HCT116 (cell line): ENCODE measurements around the gene LSS. TPM values are rescaled to one million over a fixed set of nuclear protein-coding genes. Genes with fewer than 3 reads are reported as not detected.

Experiments used
- ATAC-seq: fragments of 200-7000 bp; cut with Tn5 transposase; 2 replicates; pipeline ENCODE4 v1.9.1; 2020; ENCODE audit warnings: mild to moderate bottlenecking, moderate library complexity
- BruUV-seq: library from RNA; stranded (reverse); fragments of 400-500 nt; replicated peaks from 2 replicates; lab custom pipeline; 2021; lab: Mats Ljungman, UMichigan
- CTCF ChIA-PET: fragments of 300-600 bp; sonication (Branson Sonifier 250); formaldehyde crosslinking; loops from one replicate; lab custom pipeline; 2021; ENCODE audit warnings: antibody characterized with exemption; lab: Charles Lee
- POLR2A ChIA-PET: fragments of 300-600, 350-600 bp; sonication (Branson Sonifier 250); formaldehyde crosslinking; loops from one replicate; lab custom pipeline; 2021; ENCODE audit warnings: antibody characterized with exemption; lab: Charles Lee
- RAD21 ChIA-PET, 2 experiments: fragments of 300-600 bp; sonication (Branson Sonifier 250); formaldehyde crosslinking; loops; one replicate each; lab custom pipeline; 2023; ENCODE audit warnings: low total read pairs in 2 of 2; ENCODE audit not compliant: uncharacterized antibody in 2 of 2, unreplicated experiment in 2 of 2, low non-redundant PET in 1 of 2; lab: Charles Lee
- DNase-seq: peaks from one replicate; pipeline ENCODE4 v3.0.0-alpha.2; 2010; ENCODE audit warnings: low read depth, low spot score
- H2AFZ ChIP-seq: fragments of 200-600 bp; shearing (Covaris generic), sonication (generic); 2 replicates; pipeline ENCODE4 v1.6.1; 2017; ENCODE audit warnings: low read depth, mixed run types, mixed read lengths, antibody characterized with exemption, low read length; ENCODE audit not compliant: poor library complexity, severe bottlenecking
- H3K27ac ChIP-seq: 2 replicates; pipeline ENCODE4 v1.5.1; 2012; ENCODE audit warnings: low read depth, low read length
- H3K27me3 ChIP-seq: fragments of 200-600 bp; sonication (generic); 2 replicates; pipeline ENCODE4 v1.6.1; 2016; ENCODE audit warnings: mixed run types, low read length, mixed read lengths; ENCODE audit not compliant: insufficient read depth
- H3K36me3 ChIP-seq, 2 experiments: fragments of 200-500 bp in 1 of 2; fragments of 200-600 bp in 1 of 2; sonication (Bioruptor generic) in 1 of 2; sonication (generic) in 1 of 2; 2 replicates each; pipeline versions ENCODE4 v1.5.1 to v1.6.1; 2014 to 2016; ENCODE audit warnings: low read length in 2 of 2, inconsistent platforms in 1 of 2, mixed read lengths in 1 of 2, mixed run types in 1 of 2; ENCODE audit not compliant: insufficient read depth in 2 of 2, control insufficient read depth in 1 of 2
- H3K4me1 ChIP-seq, 2 experiments: fragments of 200-600 bp in 1 of 2; sonication (generic) in 1 of 2; 2 replicates each; pipeline versions ENCODE4 v1.5.1 to v1.6.1; 2012 to 2017; ENCODE audit warnings: low read length in 2 of 2, inconsistent platforms in 1 of 2, mild to moderate bottlenecking in 1 of 2, mixed read lengths in 1 of 2, mixed run types in 1 of 2, moderate library complexity in 1 of 2; ENCODE audit not compliant: insufficient read depth in 2 of 2, control insufficient read depth in 1 of 2
- H3K4me2 ChIP-seq: fragments of 200-600 bp; sonication (generic); 2 replicates; pipeline ENCODE4 v1.6.1; 2017; ENCODE audit warnings: mixed run types, low read length, mixed read lengths
- H3K4me3 ChIP-seq, 2 experiments: fragments of 200-600 bp in 1 of 2; sonication (generic) in 1 of 2; replicated peaks in 1 of 2; 2 replicates each; pipeline ENCODE4 v1.5.1; 2011 to 2016; ENCODE audit warnings: low read length in 2 of 2, control low read depth in 1 of 2, low read depth in 1 of 2, mild to moderate bottlenecking in 1 of 2, mixed read lengths in 1 of 2, mixed run types in 1 of 2
- H3K79me2 ChIP-seq: fragments of 200-600 bp; sonication (generic); 2 replicates; pipeline ENCODE4 v1.6.1; 2017; ENCODE audit warnings: mild to moderate bottlenecking, mixed run types, low read length, moderate library complexity, mixed read lengths; ENCODE audit not compliant: insufficient read depth
- H3K9ac ChIP-seq: fragments of 200-600 bp; sonication (generic); 2 replicates; pipeline ENCODE4 v1.6.1; 2016; ENCODE audit warnings: low read length, mixed read lengths
- H3K9me2 ChIP-seq: fragments of 200-600 bp; sonication (generic), shearing (Covaris generic); 2 replicates; pipeline ENCODE4 v1.6.1; 2017; ENCODE audit warnings: mixed run types, mild to moderate bottlenecking, moderate library complexity; ENCODE audit not compliant: insufficient read depth
- H3K9me3 ChIP-seq, 2 experiments: fragments of 200-500 bp in 1 of 2; fragments of 200-600 bp in 1 of 2; sonication (Bioruptor generic) in 1 of 2; sonication (generic) in 1 of 2; 2 replicates each; pipeline ENCODE4 v1.6.1; 2014 to 2017; ENCODE audit warnings: low read length in 2 of 2, mixed read lengths in 2 of 2, inconsistent platforms in 1 of 2, low read depth in 1 of 2, mild to moderate bottlenecking in 1 of 2, mixed run types in 1 of 2, moderate library complexity in 1 of 2; ENCODE audit not compliant: control insufficient read depth in 1 of 2, insufficient read depth in 1 of 2
- H4K20me1 ChIP-seq: fragments of 200-600 bp; sonication (generic), shearing (Covaris generic); 2 replicates; pipeline ENCODE4 v1.6.1; 2017; ENCODE audit warnings: mixed run types, mild to moderate bottlenecking, moderate library complexity; ENCODE audit not compliant: insufficient read depth
- CBX3 ChIP-seq: IDR thresholded peaks from 2 replicates; pipeline ENCODE4 v1.6.1; 2012; ENCODE audit warnings: low read depth
- CEBPB ChIP-seq: IDR thresholded peaks from 2 replicates; pipeline ENCODE4 v1.6.1; 2012; ENCODE audit warnings: low read depth
- ELF1 ChIP-seq: IDR thresholded peaks from 2 replicates; pipeline ENCODE4 v1.6.1; 2012; ENCODE audit warnings: low read depth, borderline replicate concordance
- EZH2 ChIP-seq: fragments of 200-600 bp; sonication (generic); IDR thresholded peaks from 2 replicates; pipeline ENCODE4 v1.6.1; 2017; ENCODE audit warnings: antibody characterized with exemption, mixed run types
- EZH2phosphoT487 ChIP-seq: fragments of 200-600 bp; IDR thresholded peaks from 2 replicates; pipeline ENCODE4 v1.6.1; 2018; ENCODE audit warnings: antibody characterized with exemption, borderline replicate concordance
- FOSL1 ChIP-seq: IDR thresholded peaks from 2 replicates; pipeline ENCODE4 v1.6.1; 2012; ENCODE audit warnings: low read depth
- JUND ChIP-seq: IDR thresholded peaks from 2 replicates; pipeline ENCODE4 v1.6.1; 2012
- POLR2A ChIP-seq: IDR thresholded peaks from 2 replicates; pipeline ENCODE4 v1.7.0; 2011; ENCODE audit warnings: borderline replicate concordance; ENCODE audit not compliant: insufficient read depth, insufficient read length; ENCODE audit errors: extremely low read depth
- POLR2AphosphoS5 ChIP-seq: IDR thresholded peaks from 2 replicates; pipeline ENCODE4 v1.6.1; 2011; ENCODE audit warnings: mild to moderate bottlenecking, low read depth, low read length, moderate library complexity
- RAD21 ChIP-seq: IDR thresholded peaks from 2 replicates; pipeline ENCODE4 v1.6.1; 2012; ENCODE audit warnings: low read depth, mild to moderate bottlenecking
- SIN3A ChIP-seq: IDR thresholded peaks from 2 replicates; pipeline ENCODE4 v1.6.1; 2012; ENCODE audit warnings: low read depth
- SP1 ChIP-seq: IDR thresholded peaks from 2 replicates; pipeline ENCODE4 v1.6.1; 2012; ENCODE audit warnings: low read depth
- SRF ChIP-seq: IDR thresholded peaks from 2 replicates; pipeline ENCODE4 v1.6.1; 2012; ENCODE audit warnings: low read depth
- TCF7L2 ChIP-seq: IDR thresholded peaks from 2 replicates; pipeline ENCODE4 v1.7.0; 2011; ENCODE audit warnings: borderline replicate concordance, inconsistent platforms; ENCODE audit not compliant: insufficient read depth, insufficient read length; ENCODE audit errors: extremely low read depth
- YY1 ChIP-seq: IDR thresholded peaks from 2 replicates; pipeline ENCODE4 v1.6.1; 2011; ENCODE audit warnings: low read length, low read depth, moderate library complexity, mild to moderate bottlenecking; ENCODE audit not compliant: insufficient replicate concordance; ENCODE audit errors: extremely low read depth
- ZNF274 ChIP-seq: fragments of 200-500 bp; sonication (Bioruptor generic); IDR thresholded peaks from 2 replicates; pipeline ENCODE4 v1.6.1; 2014; ENCODE audit warnings: mild to moderate bottlenecking, low read depth, low read length, inconsistent platforms
- intact Hi-C: fragments of 100-400 bp; cut with micrococcal nuclease; formaldehyde crosslinking; loops from 2 replicates; pipeline ENCODE4 v1.10.0; 2022
- total RNA-seq: library from RNA; stranded (reverse); gene quantifications from one replicate; pipeline ENCODE4 v1.2.1, GENCODE V29; 2021; ENCODE audit not compliant: unreplicated experiment
- TF ChIP-seq, protein P1 (sequence below): IDR thresholded peaks from 2 replicates; pipeline ENCODE4 v1.6.1; 2012
- TF ChIP-seq, protein P2 (sequence below): IDR thresholded peaks from 2 replicates; pipeline ENCODE4 v1.6.1; 2011; ENCODE audit warnings: mild to moderate bottlenecking, low read length, moderate library complexity; ENCODE audit not compliant: insufficient replicate concordance; ENCODE audit errors: extremely low read depth
- TF ChIP-seq, protein P3 (sequence below), 3 experiments: fragments of 200-600 bp in 1 of 3; sonication (generic) in 1 of 3; IDR thresholded peaks in 2 of 3; conservative IDR thresholded peaks in 1 of 3; 2 replicates each; pipeline ENCODE4 v1.5.1; 2012 to 2017; ENCODE audit warnings: low read depth in 2 of 3, low read length in 2 of 3, antibody characterized with exemption in 1 of 3, borderline replicate concordance in 1 of 3, control low read depth in 1 of 3, mild to moderate bottlenecking in 1 of 3, mixed read lengths in 1 of 3, mixed run types in 1 of 3, moderate library complexity in 1 of 3; ENCODE audit not compliant: insufficient read depth in 1 of 3
- TF ChIP-seq, protein P4 (sequence below): IDR thresholded peaks from 2 replicates; pipeline ENCODE4 v1.6.1; 2012; ENCODE audit warnings: low read depth

Gene LSS
- total RNA-seq, 1 experiment from 2014 or later = 44.7 TPM

DNA sequence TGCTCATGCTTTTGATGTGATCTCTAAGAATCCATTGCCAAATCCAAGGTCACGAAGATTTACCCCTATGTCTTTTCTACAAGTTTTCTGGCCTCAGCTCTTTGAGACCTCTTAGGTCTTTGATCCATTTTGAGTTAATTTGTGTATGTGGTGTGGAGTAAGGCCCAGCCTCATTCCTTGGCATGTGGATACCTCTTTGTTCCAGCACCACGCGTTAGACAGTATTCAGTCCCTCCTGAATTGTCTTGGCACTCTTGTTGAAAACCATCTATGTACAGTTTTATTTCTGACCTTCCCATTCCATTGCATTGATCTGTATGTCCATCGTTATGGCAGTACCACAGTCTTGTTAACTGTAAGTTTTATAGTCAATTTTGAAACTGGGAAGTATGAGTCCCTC is 65.2 kb downstream of the LSS start:
- H3K27me3 ChIP-seq = peaks cover 9% of the 10 kb centered on the region; the same call in 1 of the 2 replicates
- no peaks in the 10 kb centered on the region for H3K4me1 ChIP-seq
- POLR2A ChIA-PET = no interaction called here
- no peak overlapping the region for H3K4me3 ChIP-seq
- ATAC-seq (no peak), DNase-seq (no peak)
- H4K20me1 ChIP-seq = no peaks in the 10 kb centered on the region
- no peak for TF ChIP-seq ZNF274
- TF ChIP-seq YY1 = no peak
- no peak for TF ChIP-seq FOSL1
- TF ChIP-seq RAD21 = no peak
- no peak for TF ChIP-seq EZH2
- no peak for TF ChIP-seq JUND
- TF ChIP-seq, protein P1, sequence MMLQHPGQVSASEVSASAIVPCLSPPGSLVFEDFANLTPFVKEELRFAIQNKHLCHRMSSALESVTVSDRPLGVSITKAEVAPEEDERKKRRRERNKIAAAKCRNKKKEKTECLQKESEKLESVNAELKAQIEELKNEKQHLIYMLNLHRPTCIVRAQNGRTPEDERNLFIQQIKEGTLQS = no peak
- TF ChIP-seq, protein P2, sequence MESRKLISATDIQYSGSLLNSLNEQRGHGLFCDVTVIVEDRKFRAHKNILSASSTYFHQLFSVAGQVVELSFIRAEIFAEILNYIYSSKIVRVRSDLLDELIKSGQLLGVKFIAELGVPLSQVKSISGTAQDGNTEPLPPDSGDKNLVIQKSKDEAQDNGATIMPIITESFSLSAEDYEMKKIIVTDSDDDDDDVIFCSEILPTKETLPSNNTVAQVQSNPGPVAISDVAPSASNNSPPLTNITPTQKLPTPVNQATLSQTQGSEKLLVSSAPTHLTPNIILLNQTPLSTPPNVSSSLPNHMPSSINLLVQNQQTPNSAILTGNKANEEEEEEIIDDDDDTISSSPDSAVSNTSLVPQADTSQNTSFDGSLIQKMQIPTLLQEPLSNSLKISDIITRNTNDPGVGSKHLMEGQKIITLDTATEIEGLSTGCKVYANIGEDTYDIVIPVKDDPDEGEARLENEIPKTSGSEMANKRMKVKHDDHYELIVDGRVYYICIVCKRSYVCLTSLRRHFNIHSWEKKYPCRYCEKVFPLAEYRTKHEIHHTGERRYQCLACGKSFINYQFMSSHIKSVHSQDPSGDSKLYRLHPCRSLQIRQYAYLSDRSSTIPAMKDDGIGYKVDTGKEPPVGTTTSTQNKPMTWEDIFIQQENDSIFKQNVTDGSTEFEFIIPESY = no peak
- no peak for TF ChIP-seq CEBPB
- TF ChIP-seq CBX3 = no peak
- no peak for TF ChIP-seq SRF
- TF ChIP-seq, protein P3, sequence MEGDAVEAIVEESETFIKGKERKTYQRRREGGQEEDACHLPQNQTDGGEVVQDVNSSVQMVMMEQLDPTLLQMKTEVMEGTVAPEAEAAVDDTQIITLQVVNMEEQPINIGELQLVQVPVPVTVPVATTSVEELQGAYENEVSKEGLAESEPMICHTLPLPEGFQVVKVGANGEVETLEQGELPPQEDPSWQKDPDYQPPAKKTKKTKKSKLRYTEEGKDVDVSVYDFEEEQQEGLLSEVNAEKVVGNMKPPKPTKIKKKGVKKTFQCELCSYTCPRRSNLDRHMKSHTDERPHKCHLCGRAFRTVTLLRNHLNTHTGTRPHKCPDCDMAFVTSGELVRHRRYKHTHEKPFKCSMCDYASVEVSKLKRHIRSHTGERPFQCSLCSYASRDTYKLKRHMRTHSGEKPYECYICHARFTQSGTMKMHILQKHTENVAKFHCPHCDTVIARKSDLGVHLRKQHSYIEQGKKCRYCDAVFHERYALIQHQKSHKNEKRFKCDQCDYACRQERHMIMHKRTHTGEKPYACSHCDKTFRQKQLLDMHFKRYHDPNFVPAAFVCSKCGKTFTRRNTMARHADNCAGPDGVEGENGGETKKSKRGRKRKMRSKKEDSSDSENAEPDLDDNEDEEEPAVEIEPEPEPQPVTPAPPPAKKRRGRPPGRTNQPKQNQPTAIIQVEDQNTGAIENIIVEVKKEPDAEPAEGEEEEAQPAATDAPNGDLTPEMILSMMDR (IDR thresholded peaks at IDR 0.05 in 2 of 3, conservative IDR thresholded peaks at IDR 0.05 in 1 of 3; ENCODE audit: borderline replicate concordance in 1 of 3, insufficient read depth in 1 of 3, low read depth in 2 of 3, low read length in 2 of 3) = no peak
- no peak for TF ChIP-seq ELF1
- no peak for TF ChIP-seq SP1
- TF ChIP-seq EZH2phosphoT487 = no peak
- TF ChIP-seq SIN3A = no peak
- no peak for TF ChIP-seq POLR2A
- TF ChIP-seq POLR2AphosphoS5 = no peak
- TF ChIP-seq TCF7L2 = no peak
- TF ChIP-seq, protein P4, sequence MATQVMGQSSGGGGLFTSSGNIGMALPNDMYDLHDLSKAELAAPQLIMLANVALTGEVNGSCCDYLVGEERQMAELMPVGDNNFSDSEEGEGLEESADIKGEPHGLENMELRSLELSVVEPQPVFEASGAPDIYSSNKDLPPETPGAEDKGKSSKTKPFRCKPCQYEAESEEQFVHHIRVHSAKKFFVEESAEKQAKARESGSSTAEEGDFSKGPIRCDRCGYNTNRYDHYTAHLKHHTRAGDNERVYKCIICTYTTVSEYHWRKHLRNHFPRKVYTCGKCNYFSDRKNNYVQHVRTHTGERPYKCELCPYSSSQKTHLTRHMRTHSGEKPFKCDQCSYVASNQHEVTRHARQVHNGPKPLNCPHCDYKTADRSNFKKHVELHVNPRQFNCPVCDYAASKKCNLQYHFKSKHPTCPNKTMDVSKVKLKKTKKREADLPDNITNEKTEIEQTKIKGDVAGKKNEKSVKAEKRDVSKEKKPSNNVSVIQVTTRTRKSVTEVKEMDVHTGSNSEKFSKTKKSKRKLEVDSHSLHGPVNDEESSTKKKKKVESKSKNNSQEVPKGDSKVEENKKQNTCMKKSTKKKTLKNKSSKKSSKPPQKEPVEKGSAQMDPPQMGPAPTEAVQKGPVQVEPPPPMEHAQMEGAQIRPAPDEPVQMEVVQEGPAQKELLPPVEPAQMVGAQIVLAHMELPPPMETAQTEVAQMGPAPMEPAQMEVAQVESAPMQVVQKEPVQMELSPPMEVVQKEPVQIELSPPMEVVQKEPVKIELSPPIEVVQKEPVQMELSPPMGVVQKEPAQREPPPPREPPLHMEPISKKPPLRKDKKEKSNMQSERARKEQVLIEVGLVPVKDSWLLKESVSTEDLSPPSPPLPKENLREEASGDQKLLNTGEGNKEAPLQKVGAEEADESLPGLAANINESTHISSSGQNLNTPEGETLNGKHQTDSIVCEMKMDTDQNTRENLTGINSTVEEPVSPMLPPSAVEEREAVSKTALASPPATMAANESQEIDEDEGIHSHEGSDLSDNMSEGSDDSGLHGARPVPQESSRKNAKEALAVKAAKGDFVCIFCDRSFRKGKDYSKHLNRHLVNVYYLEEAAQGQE = no peak
- no peaks in the 10 kb centered on the region for H3K79me2 ChIP-seq
- BruUV-seq = no TSS peak
- H3K36me3 ChIP-seq = no peaks in the 10 kb centered on the region
- H2AFZ ChIP-seq = no peak overlapping the region
- intact Hi-C loops = no loop called here
- no peaks in the 10 kb centered on the region for H3K9me3 ChIP-seq
- RAD21 ChIA-PET = no interaction called here
- H3K9ac ChIP-seq = no peak overlapping the region
- H3K4me2 ChIP-seq = no peak overlapping the region
- no peaks in the 10 kb centered on the region for H3K9me2 ChIP-seq
- H3K27ac ChIP-seq = no peak overlapping the region
- CTCF ChIA-PET = no interaction called here
